ENCODE results near the gene S1PR5.

Gene S1PR5

DNA sequence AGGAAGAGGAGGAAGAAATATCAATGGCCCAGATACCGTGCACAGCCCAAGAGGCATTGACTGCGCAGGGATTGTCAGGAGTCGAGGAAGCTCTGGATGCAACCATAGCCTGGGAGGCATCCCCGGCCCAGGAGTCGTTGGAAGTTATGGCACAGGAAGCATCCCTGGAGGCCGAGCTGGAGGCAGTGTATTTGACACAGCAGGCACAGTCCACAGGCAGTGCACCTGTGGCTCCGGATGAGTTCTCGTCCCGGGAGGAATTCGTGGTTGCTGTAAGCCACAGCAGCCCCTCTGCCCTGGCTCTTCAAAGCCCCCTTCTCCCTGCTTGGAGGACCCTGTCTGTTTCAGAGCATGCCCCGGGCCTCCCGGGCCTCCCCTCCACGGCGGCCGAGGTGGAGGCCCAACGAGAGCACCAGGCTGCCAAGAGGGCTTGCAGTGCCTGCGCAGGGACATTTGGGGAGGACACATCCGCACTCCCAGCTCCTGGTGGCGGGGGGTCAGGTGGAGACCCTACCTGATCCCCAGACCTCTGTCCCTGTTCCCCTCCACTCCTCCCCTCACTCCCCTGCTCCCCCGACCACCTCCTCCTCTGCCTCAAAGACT is 50.0 kb downstream of the S1PR5 start:
- no peak for DNase-seq (ENCODE audit: low spot score)

DNA sequence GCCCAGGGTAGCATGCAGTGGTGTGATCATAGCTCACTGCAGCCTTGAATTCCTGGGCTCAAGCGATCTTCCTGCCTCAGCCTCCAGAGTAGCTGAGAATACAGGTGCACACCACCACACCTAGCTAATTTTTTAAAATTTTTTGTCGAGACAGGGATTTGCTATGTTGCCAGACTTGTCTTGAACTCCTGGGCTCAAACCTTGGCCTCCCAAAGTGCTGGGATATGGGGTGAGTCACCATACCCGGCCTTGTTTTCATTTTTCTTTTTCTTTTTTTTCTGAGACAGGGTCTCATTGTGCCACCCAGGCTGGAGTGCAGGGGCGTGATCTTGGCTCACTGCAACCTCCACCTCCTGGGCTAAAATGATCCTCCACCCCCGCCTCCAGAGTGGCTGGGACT is 52.8 kb downstream of the S1PR5 start:
- DNase-seq (ENCODE audit: low spot score): no peak
